Activated CD8-positive, alpha-beta memory T cell treated with anti-CD3 and anti-CD28 coated beads for 1 hour (primary cell): Measurements from ENCODE around the gene CEP63.

Experiments used
- DNase-seq, 2 donors: peaks; one replicate each; pipeline ENCODE4 v3.0.0-alpha.2; 2020; ENCODE audit warnings: low read depth in 1 of 2; ENCODE audit errors: extremely low read depth in 1 of 2

CEP63 gene

GRCh38 chr3:134466331-134466730, 19.5 kb upstream of the CEP63 start:
- DNase-seq: no peak

- DNase-seq: no peak
Measured at GRCh38 chr3:134468519-134468918, 17.3 kb upstream of the CEP63 start.

- DNase-seq: no peak
Measured at GRCh38 chr3:134471521-134472193, 14.2 kb upstream of the CEP63 start.

- no peak for DNase-seq
Measured at GRCh38 chr3:134472831-134473230, 13.0 kb upstream of the CEP63 start.

- DNase-seq: peak; percentile 48 to 70
Measured at GRCh38 chr3:134473868-134474546, 11.8 kb upstream of the CEP63 start.

- DNase-seq: no peak
Measured at GRCh38 chr3:134474956-134475355, 10.9 kb upstream of the CEP63 start.

GRCh38 chr3:134476306-134476705, 9.6 kb upstream of the CEP63 start:
- DNase-seq: no peak

- no peak for DNase-seq
Measured at GRCh38 chr3:134477002-134477401, 8.9 kb upstream of the CEP63 start.

- no peak for DNase-seq
Measured at GRCh38 chr3:134477938-134478337, 7.9 kb upstream of the CEP63 start.

- no peak for DNase-seq
Measured at GRCh38 chr3:134480546-134480945, 5.3 kb upstream of the CEP63 start.

- DNase-seq: no peak
Measured at GRCh38 chr3:134481166-134481565, 4.7 kb upstream of the CEP63 start.

GRCh38 chr3:134482622-134483021, 3.2 kb upstream of the CEP63 start:
- no peak for DNase-seq

- DNase-seq: no peak
Measured at GRCh38 chr3:134483195-134483900, 2.5 kb upstream of the CEP63 start.

- DNase-seq: peak; percentile 83 to 86
Measured at GRCh38 chr3:134485075-134485717, 661 bp upstream of the CEP63 start.

GRCh38 chr3:134486577-134487041, 752 bp downstream of the CEP63 start:
- DNase-seq: peak in 1 of 2 donors; percentile 2

- no peak for DNase-seq
Measured at GRCh38 chr3:134487406-134487805, 1.5 kb downstream of the CEP63 start.

- DNase-seq: no peak
Measured at GRCh38 chr3:134494495-134494894, 8.6 kb downstream of the CEP63 start.

GRCh38 chr3:134495980-134496379, 10.1 kb downstream of the CEP63 start:
- DNase-seq: no peak

GRCh38 chr3:134496471-134497071, 10.7 kb downstream of the CEP63 start:
- DNase-seq: no peak

GRCh38 chr3:134503266-134503665, 17.4 kb downstream of the CEP63 start:
- no peak for DNase-seq

GRCh38 chr3:134504132-134504531, 18.3 kb downstream of the CEP63 start:
- no peak for DNase-seq
